SK-N-SH (cell line): ENCODE results near the gene C1QC.

ENCODE experiments used
- EZH2phosphoT487 ChIP-seq: fragments of 200-600 bp; sonication (generic); IDR thresholded peaks from 2 replicates; pipeline ENCODE4 v1.6.1; 2017; ENCODE audit warnings: low read depth, mixed run types, mild to moderate bottlenecking, antibody characterized with exemption, moderate library complexity, borderline replicate concordance
- FOXJ3 ChIP-seq: sonication (generic); formaldehyde crosslinking; IDR thresholded peaks from 2 replicates; pipeline ENCODE4 v1.5.1; 2020; ENCODE audit warnings: mild to moderate bottlenecking, missing genetic modification reagents
- TF ChIP-seq, protein P1 (sequence below): fragments of 200-600 bp; sonication (generic); IDR thresholded peaks from 2 replicates; pipeline ENCODE4 v1.6.1; 2017; ENCODE audit warnings: antibody characterized with exemption, mild to moderate bottlenecking, moderate library complexity
- TF ChIP-seq, protein P2 (sequence below): IDR thresholded peaks from 2 replicates; pipeline ENCODE4 v1.4.0; 2012; ENCODE audit warnings: low read depth, borderline replicate concordance
- TF ChIP-seq, protein P3 (sequence below): IDR thresholded peaks from 2 replicates; pipeline ENCODE4 v1.6.1; 2012; ENCODE audit warnings: mild to moderate bottlenecking, low read depth, low read length, moderate library complexity

DNA sequence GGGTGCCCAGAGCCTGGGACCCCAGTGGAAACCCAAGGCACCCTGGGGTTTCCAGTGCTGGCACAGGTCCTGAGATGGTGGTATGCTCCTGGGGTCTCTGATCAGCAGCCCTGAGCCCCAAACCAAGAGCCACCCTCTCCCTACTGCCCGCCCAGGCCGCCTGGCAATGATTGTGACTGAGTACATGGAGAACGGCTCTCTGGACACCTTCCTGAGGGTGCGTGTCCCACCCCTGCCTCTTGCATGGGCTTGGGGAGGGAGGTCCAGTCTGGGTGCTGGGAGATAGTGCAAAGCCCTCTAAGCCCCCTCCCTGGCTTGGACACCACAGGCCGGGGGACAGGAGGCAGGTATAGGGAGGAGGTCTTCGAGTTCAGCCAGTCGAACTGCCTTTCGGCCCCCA is 45.4 kb upstream of the C1QC start:
- TF ChIP-seq, protein P1, sequence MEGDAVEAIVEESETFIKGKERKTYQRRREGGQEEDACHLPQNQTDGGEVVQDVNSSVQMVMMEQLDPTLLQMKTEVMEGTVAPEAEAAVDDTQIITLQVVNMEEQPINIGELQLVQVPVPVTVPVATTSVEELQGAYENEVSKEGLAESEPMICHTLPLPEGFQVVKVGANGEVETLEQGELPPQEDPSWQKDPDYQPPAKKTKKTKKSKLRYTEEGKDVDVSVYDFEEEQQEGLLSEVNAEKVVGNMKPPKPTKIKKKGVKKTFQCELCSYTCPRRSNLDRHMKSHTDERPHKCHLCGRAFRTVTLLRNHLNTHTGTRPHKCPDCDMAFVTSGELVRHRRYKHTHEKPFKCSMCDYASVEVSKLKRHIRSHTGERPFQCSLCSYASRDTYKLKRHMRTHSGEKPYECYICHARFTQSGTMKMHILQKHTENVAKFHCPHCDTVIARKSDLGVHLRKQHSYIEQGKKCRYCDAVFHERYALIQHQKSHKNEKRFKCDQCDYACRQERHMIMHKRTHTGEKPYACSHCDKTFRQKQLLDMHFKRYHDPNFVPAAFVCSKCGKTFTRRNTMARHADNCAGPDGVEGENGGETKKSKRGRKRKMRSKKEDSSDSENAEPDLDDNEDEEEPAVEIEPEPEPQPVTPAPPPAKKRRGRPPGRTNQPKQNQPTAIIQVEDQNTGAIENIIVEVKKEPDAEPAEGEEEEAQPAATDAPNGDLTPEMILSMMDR, result no peak
- TF ChIP-seq FOXJ3 (no peak), EZH2phosphoT487 (no peak)
- TF ChIP-seq, protein P2, sequence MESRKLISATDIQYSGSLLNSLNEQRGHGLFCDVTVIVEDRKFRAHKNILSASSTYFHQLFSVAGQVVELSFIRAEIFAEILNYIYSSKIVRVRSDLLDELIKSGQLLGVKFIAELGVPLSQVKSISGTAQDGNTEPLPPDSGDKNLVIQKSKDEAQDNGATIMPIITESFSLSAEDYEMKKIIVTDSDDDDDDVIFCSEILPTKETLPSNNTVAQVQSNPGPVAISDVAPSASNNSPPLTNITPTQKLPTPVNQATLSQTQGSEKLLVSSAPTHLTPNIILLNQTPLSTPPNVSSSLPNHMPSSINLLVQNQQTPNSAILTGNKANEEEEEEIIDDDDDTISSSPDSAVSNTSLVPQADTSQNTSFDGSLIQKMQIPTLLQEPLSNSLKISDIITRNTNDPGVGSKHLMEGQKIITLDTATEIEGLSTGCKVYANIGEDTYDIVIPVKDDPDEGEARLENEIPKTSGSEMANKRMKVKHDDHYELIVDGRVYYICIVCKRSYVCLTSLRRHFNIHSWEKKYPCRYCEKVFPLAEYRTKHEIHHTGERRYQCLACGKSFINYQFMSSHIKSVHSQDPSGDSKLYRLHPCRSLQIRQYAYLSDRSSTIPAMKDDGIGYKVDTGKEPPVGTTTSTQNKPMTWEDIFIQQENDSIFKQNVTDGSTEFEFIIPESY, result no peak
- TF ChIP-seq, protein P3, sequence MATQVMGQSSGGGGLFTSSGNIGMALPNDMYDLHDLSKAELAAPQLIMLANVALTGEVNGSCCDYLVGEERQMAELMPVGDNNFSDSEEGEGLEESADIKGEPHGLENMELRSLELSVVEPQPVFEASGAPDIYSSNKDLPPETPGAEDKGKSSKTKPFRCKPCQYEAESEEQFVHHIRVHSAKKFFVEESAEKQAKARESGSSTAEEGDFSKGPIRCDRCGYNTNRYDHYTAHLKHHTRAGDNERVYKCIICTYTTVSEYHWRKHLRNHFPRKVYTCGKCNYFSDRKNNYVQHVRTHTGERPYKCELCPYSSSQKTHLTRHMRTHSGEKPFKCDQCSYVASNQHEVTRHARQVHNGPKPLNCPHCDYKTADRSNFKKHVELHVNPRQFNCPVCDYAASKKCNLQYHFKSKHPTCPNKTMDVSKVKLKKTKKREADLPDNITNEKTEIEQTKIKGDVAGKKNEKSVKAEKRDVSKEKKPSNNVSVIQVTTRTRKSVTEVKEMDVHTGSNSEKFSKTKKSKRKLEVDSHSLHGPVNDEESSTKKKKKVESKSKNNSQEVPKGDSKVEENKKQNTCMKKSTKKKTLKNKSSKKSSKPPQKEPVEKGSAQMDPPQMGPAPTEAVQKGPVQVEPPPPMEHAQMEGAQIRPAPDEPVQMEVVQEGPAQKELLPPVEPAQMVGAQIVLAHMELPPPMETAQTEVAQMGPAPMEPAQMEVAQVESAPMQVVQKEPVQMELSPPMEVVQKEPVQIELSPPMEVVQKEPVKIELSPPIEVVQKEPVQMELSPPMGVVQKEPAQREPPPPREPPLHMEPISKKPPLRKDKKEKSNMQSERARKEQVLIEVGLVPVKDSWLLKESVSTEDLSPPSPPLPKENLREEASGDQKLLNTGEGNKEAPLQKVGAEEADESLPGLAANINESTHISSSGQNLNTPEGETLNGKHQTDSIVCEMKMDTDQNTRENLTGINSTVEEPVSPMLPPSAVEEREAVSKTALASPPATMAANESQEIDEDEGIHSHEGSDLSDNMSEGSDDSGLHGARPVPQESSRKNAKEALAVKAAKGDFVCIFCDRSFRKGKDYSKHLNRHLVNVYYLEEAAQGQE, result no peak
